ENCODE measurements around the gene CCDC32.

GRCh38 chr15:40569129-40569953 lies 4.5 kb upstream of the CCDC32 start, which contains the start of gene RPUSD2:
- TF ChIP-seq, protein P1, sequence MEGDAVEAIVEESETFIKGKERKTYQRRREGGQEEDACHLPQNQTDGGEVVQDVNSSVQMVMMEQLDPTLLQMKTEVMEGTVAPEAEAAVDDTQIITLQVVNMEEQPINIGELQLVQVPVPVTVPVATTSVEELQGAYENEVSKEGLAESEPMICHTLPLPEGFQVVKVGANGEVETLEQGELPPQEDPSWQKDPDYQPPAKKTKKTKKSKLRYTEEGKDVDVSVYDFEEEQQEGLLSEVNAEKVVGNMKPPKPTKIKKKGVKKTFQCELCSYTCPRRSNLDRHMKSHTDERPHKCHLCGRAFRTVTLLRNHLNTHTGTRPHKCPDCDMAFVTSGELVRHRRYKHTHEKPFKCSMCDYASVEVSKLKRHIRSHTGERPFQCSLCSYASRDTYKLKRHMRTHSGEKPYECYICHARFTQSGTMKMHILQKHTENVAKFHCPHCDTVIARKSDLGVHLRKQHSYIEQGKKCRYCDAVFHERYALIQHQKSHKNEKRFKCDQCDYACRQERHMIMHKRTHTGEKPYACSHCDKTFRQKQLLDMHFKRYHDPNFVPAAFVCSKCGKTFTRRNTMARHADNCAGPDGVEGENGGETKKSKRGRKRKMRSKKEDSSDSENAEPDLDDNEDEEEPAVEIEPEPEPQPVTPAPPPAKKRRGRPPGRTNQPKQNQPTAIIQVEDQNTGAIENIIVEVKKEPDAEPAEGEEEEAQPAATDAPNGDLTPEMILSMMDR (conservative IDR thresholded peaks at IDR 0.05; ENCODE audit: low read length) = no peak
- TF ChIP-seq EZH2phosphoT487 (IDR thresholded peaks at IDR 0.05; ENCODE audit: borderline replicate concordance) = no peak
